Measurements from ENCODE around the gene ARIH2. TPM values are rescaled to one million over a fixed set of nuclear protein-coding genes. Genes with fewer than 3 reads are reported as not detected.

Gene ARIH2
- total RNA-seq, 4 donors from 2014 or later, result 92.2 to 143 (median 123) TPM

GRCh38 chr3:49016414-49017228 is 98.0 kb downstream of the ARIH2 start:
- Histone ChIP-seq H3K27me3 (no peaks in the 10 kb centered on the region), H3K4me3 (no peak overlapping the region), H3K36me3 (peaks cover 0 to 52% of the 10 kb centered on the region in 2 donors), H3K4me1 (peaks cover 0 to 61% (median 22%) of the 10 kb centered on the region in 3 donors), H3K9me3 (no peaks in the 10 kb centered on the region), H3K27ac (peak overlapping the region in 1 of 4 donors; percentile 88)
- TF ChIP-seq POLR2AphosphoS5 (IDR thresholded peaks at IDR 0.05), result no peak
- no peak for TF ChIP-seq POLR2A (IDR thresholded peaks at IDR 0.05)
- no peak for TF ChIP-seq EP300 (IDR thresholded peaks at IDR 0.05)
- TF ChIP-seq, protein P1, sequence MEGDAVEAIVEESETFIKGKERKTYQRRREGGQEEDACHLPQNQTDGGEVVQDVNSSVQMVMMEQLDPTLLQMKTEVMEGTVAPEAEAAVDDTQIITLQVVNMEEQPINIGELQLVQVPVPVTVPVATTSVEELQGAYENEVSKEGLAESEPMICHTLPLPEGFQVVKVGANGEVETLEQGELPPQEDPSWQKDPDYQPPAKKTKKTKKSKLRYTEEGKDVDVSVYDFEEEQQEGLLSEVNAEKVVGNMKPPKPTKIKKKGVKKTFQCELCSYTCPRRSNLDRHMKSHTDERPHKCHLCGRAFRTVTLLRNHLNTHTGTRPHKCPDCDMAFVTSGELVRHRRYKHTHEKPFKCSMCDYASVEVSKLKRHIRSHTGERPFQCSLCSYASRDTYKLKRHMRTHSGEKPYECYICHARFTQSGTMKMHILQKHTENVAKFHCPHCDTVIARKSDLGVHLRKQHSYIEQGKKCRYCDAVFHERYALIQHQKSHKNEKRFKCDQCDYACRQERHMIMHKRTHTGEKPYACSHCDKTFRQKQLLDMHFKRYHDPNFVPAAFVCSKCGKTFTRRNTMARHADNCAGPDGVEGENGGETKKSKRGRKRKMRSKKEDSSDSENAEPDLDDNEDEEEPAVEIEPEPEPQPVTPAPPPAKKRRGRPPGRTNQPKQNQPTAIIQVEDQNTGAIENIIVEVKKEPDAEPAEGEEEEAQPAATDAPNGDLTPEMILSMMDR (IDR thresholded peaks at IDR 0.05), result no peak
- no peak for ATAC-seq
- 100% methylated on average over 1 of the region's 6 CpGs; no CpG with 5 or more reads in 1 of the 2 donors for WGBS, 2 donors (ENCODE audit: low coverage in 1 of 2)

DNA sequence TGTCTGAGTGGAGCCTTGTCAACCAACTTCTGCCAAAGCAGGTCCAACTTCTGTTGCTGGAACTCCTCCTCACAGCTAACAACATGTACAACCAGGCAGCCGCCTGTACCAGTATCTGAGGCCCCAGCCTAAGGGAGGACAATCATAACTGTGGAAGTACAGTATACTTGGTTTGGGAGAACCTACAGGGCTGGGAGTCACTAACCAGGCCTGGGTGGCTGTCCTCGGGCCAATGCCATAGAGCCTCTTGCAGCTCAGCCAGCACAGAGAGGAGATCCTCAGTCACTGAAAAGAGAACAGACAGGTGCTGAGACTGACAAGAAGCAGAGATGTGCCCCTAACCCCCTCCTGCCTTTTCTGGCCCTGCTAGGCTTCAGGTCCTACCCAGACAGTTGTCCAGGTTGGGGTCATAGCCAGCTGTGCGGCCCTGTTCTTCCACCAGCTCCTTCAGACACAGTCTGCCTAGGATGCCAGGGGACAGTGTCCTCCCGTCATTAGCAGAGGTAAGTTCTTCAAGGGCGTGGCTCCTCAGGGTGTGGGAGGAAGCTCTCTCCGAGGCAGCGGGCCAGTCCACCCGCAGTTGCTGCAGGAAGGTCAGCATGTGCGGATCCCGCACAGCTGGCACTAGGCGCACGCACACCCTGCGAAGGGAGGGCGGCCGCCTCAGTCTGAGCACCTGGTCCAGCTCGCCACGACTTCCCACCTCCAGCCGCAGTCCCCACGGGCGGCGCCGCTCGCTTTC is 98.8 kb downstream of the ARIH2 start:
- no peaks in the 10 kb centered on the region for H3K9me3 ChIP-seq
- H3K27ac ChIP-seq, result peak overlapping the region in 3 of 4 donors; percentile 88 to 89 (median 88)
- peak overlapping the region; percentile 65 to 92 for H3K4me3 ChIP-seq
- H3K36me3 ChIP-seq, result peaks cover 0 to 44% of the 10 kb centered on the region in 2 donors
- no peaks in the 10 kb centered on the region for H3K27me3 ChIP-seq
- peaks cover 0 to 54% (median 22%) of the 10 kb centered on the region in 3 donors for H3K4me1 ChIP-seq
- no peak for ATAC-seq
- no CpG with 5 or more reads among the region's 23 CpGs for WGBS, 2 donors (ENCODE audit: low coverage in 1 of 2)
- no peak for TF ChIP-seq EP300 (IDR thresholded peaks at IDR 0.05)
- no peak for TF ChIP-seq POLR2A (IDR thresholded peaks at IDR 0.05)
- TF ChIP-seq, protein P1 (IDR thresholded peaks at IDR 0.05), result no peak
- no peak for TF ChIP-seq POLR2AphosphoS5 (IDR thresholded peaks at IDR 0.05)

DNA sequence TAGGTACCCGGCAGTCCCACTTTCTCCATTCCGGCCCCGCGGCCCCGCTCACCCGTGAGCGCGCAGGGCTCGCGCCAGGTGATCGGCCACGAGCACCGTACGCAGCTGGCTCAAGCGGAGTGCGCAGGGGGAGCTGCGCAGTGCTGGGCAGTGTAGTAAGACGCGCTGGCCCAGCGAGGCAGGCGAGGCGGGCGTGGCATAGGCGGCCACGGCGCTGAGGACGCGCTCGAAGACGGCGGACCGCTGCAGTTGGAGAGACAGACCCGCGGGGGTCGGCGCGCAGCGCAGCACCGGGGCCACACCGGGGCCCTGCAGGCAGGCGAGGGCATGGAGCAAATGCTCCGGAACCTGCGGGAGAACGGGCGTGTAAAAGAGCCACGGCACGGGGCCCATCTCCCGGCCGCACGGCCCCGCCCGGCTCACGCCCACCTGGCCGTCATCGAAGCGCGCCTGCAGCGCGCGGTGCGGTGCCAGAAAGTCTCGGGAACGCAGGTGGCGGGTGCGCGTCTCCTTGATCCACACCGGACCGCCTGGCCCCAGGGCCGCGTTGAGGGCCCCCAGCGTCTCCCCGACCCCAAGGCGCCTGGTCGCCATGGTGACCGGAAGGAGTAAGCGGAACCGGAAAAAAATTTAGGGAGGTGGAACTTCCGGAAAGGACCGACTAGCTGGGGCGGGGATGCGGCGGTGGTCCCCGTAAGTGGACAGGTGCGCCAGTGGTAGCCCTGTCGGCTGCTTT is 99.5 kb downstream of the ARIH2 start, which contains the start of gene DALRD3:
Gene DALRD3, minus strand, starts transcription at position 610 of the 736 bp plus-strand sequence. Its CDS starts 16 bp downstream, at position 594.
- H3K27me3 ChIP-seq, result no peaks in the 10 kb centered on the region
- peak within 1 kb of the TSS; percentile 65 to 92 for H3K4me3 ChIP-seq
- peak within 1 kb of the TSS; percentile 10 to 89 (median 88) for H3K27ac ChIP-seq
- 0% methylated on average over 14 of the region's 85 CpGs; no CpG with 5 or more reads in 1 of the 2 donors for whole genome bisulfite sequencing, 2 donors (ENCODE audit: low coverage in 1 of 2)
- TF ChIP-seq POLR2A (IDR thresholded peaks at IDR 0.05) (peak; percentile 44 to 48), EP300 (IDR thresholded peaks at IDR 0.05) (no peak), POLR2AphosphoS5 (IDR thresholded peaks at IDR 0.05) (peak; percentile 39)
- H3K4me1 ChIP-seq, result peaks cover 0 to 54% (median 27%) of the 10 kb centered on the region in 3 donors
- peaks cover 0 to 40% of the 10 kb centered on the region in 2 donors for H3K36me3 ChIP-seq
- no peak for ATAC-seq
- no peaks in the 10 kb centered on the region for H3K9me3 ChIP-seq

- Histone ChIP-seq H3K4me3 (peak overlapping the region; percentile 65 to 92), H3K36me3 (peaks cover 0 to 40% of the 10 kb centered on the region in 2 donors), H3K27ac (peak overlapping the region; percentile 10 to 89 (median 88)), H3K27me3 (no peaks in the 10 kb centered on the region), H3K4me1 (peaks cover 0 to 55% (median 28%) of the 10 kb centered on the region in 3 donors), H3K9me3 (no peaks in the 10 kb centered on the region)
- 0 to 1% methylated on average over 6 to 18 of the region's 18 CpGs for WGBS, 2 donors (ENCODE audit: low coverage in 1 of 2)
- TF ChIP-seq POLR2AphosphoS5 (IDR thresholded peaks at IDR 0.05) (no peak), EP300 (IDR thresholded peaks at IDR 0.05) (no peak), POLR2A (IDR thresholded peaks at IDR 0.05) (no peak)
- TF ChIP-seq, protein P1 (IDR thresholded peaks at IDR 0.05), result no peak
- ATAC-seq, result no peak
Observed at GRCh38 chr3:49018707-49019006, 100.0 kb downstream of the ARIH2 start.
